ENCODE measurements around the gene TMEM132E.

The TMEM132E gene

GRCh38 chr17:34556384-34556783 lies 23.0 kb upstream of the TMEM132E start:
- Histone ChIP-seq H3K4ac (ENCODE audit: low read depth, low read length) (no peak overlapping the region), H4K5ac (ENCODE audit: low read length) (no peak overlapping the region), H3K4me2 (ENCODE audit: low read length) (no peak overlapping the region), H3K79me1 (ENCODE audit: low read length) (no peaks in the 10 kb centered on the region), H2BK5ac (ENCODE audit: low read length) (no peak overlapping the region), H3K27ac (ENCODE audit: low read depth, low read length) (no peak overlapping the region), H3K56ac (ENCODE audit: low read length) (no peak overlapping the region), H3K79me2 (ENCODE audit: control insufficient read depth, insufficient read depth, low read length) (no peaks in the 10 kb centered on the region), H2BK15ac (replicated peaks; ENCODE audit: low read depth) (no peak overlapping the region), H4K8ac (ENCODE audit: low read depth, low read length) (no peak overlapping the region), H2AK5ac (ENCODE audit: low read length) (no peak overlapping the region), H3K18ac (ENCODE audit: low read length) (no peak overlapping the region), H3K27me3 (ENCODE audit: insufficient read depth, low read length, poor library complexity) (no peaks in the 10 kb centered on the region), H3K23ac (ENCODE audit: low read length) (no peak overlapping the region), H3K4me3 (ENCODE audit: low read length) (no peak overlapping the region), H2BK120ac (ENCODE audit: low read depth, low read length) (no peak overlapping the region), H3K9ac (ENCODE audit: low read length) (no peak overlapping the region), H3K36me3 (ENCODE audit: control insufficient read depth, insufficient read depth, low read length) (no peaks in the 10 kb centered on the region), H3K4me1 (ENCODE audit: control insufficient read depth, low read depth, low read length) (no peaks in the 10 kb centered on the region)
- no CpG with 5 or more reads among the region's 4 CpGs for WGBS (ENCODE audit: extremely low coverage, insufficient coverage, low lambda C conversion rate)
- DNase-seq, result peak; percentile 90

- no peaks in the 10 kb centered on the region for H3K36me3 ChIP-seq (ENCODE audit: control insufficient read depth, insufficient read depth, low read length)
- no peak for DNase-seq
- no peak overlapping the region for H2BK15ac ChIP-seq (replicated peaks; ENCODE audit: low read depth)
- no peak overlapping the region for H2BK5ac ChIP-seq (ENCODE audit: low read length)
- no peaks in the 10 kb centered on the region for H3K79me2 ChIP-seq (ENCODE audit: control insufficient read depth, insufficient read depth, low read length)
- H3K4me1 ChIP-seq (ENCODE audit: control insufficient read depth, low read depth, low read length), result no peaks in the 10 kb centered on the region
- H3K56ac ChIP-seq (ENCODE audit: low read length), result no peak overlapping the region
- no peak overlapping the region for H4K8ac ChIP-seq (ENCODE audit: low read depth, low read length)
- H3K4ac ChIP-seq (ENCODE audit: low read depth, low read length), result no peak overlapping the region
- H4K5ac ChIP-seq (ENCODE audit: low read length), result no peak overlapping the region
- H3K4me2 ChIP-seq (ENCODE audit: low read length), result no peak overlapping the region
- H2BK120ac ChIP-seq (ENCODE audit: low read depth, low read length), result no peak overlapping the region
- no peak overlapping the region for H3K27ac ChIP-seq (ENCODE audit: low read depth, low read length)
- WGBS (ENCODE audit: extremely low coverage, insufficient coverage, low lambda C conversion rate), result no CpG with 5 or more reads among the region's 2 CpGs
- H3K23ac ChIP-seq (ENCODE audit: low read length), result no peak overlapping the region
- no peak overlapping the region for H3K9ac ChIP-seq (ENCODE audit: low read length)
- H3K79me1 ChIP-seq (ENCODE audit: low read length), result no peaks in the 10 kb centered on the region
- no peak overlapping the region for H3K18ac ChIP-seq (ENCODE audit: low read length)
- H3K27me3 ChIP-seq (ENCODE audit: insufficient read depth, low read length, poor library complexity), result no peaks in the 10 kb centered on the region
- H2AK5ac ChIP-seq (ENCODE audit: low read length), result no peak overlapping the region
- no peak overlapping the region for H3K4me3 ChIP-seq (ENCODE audit: low read length)
Measured at GRCh38 chr17:34556931-34557330, 22.5 kb upstream of the TMEM132E start.

- no peak for DNase-seq
- H3K79me2 ChIP-seq (ENCODE audit: control insufficient read depth, insufficient read depth, low read length), result no peaks in the 10 kb centered on the region
- no peak overlapping the region for H3K4me3 ChIP-seq (ENCODE audit: low read length)
- H3K4me1 ChIP-seq (ENCODE audit: control insufficient read depth, low read depth, low read length), result no peaks in the 10 kb centered on the region
- H4K8ac ChIP-seq (ENCODE audit: low read depth, low read length), result no peak overlapping the region
- H3K79me1 ChIP-seq (ENCODE audit: low read length), result no peaks in the 10 kb centered on the region
- H3K27me3 ChIP-seq (ENCODE audit: insufficient read depth, low read length, poor library complexity), result no peaks in the 10 kb centered on the region
- H3K4me2 ChIP-seq (ENCODE audit: low read length), result no peak overlapping the region
- H3K23ac ChIP-seq (ENCODE audit: low read length), result no peak overlapping the region
- no peak overlapping the region for H3K56ac ChIP-seq (ENCODE audit: low read length)
- H3K18ac ChIP-seq (ENCODE audit: low read length), result no peak overlapping the region
- H2BK15ac ChIP-seq (replicated peaks; ENCODE audit: low read depth), result no peak overlapping the region
- no peak overlapping the region for H2BK120ac ChIP-seq (ENCODE audit: low read depth, low read length)
- H4K5ac ChIP-seq (ENCODE audit: low read length), result no peak overlapping the region
- H3K9ac ChIP-seq (ENCODE audit: low read length), result no peak overlapping the region
- H3K4ac ChIP-seq (ENCODE audit: low read depth, low read length), result no peak overlapping the region
- H2BK5ac ChIP-seq (ENCODE audit: low read length), result no peak overlapping the region
- H3K27ac ChIP-seq (ENCODE audit: low read depth, low read length), result no peak overlapping the region
- no peak overlapping the region for H2AK5ac ChIP-seq (ENCODE audit: low read length)
- no CpG with 5 or more reads among the region's 2 CpGs for WGBS (ENCODE audit: extremely low coverage, insufficient coverage, low lambda C conversion rate)
- H3K36me3 ChIP-seq (ENCODE audit: control insufficient read depth, insufficient read depth, low read length), result no peaks in the 10 kb centered on the region
Measured at GRCh38 chr17:34561328-34561727, 18.1 kb upstream of the TMEM132E start.

DNA sequence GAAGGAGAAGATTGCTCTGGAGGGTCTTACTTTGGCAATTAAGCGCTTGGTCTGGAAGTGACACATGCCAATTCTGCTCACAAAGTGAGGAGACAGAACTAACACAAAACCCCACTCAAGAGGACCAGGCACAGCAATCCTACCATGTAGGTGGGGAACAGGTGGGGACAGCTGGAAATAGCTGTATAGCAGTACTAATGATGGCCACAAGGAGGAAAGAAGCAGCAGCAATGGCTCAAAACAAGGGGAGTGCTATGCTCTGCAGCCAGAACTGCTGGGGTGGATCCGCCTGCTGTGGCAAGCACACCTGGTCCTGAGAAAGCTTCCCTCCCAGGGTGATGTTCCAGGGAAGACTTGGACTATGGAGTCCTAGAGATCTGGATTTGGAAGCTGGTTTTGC lies 17.0 kb upstream of the TMEM132E start:
- H3K9ac ChIP-seq (ENCODE audit: low read length), result no peak overlapping the region
- no peak overlapping the region for H2AK5ac ChIP-seq (ENCODE audit: low read length)
- H3K79me1 ChIP-seq (ENCODE audit: low read length), result no peaks in the 10 kb centered on the region
- H2BK5ac ChIP-seq (ENCODE audit: low read length), result no peak overlapping the region
- H3K27me3 ChIP-seq (ENCODE audit: insufficient read depth, low read length, poor library complexity), result no peaks in the 10 kb centered on the region
- no CpG with 5 or more reads among the region's 2 CpGs for WGBS (ENCODE audit: extremely low coverage, insufficient coverage, low lambda C conversion rate)
- H3K79me2 ChIP-seq (ENCODE audit: control insufficient read depth, insufficient read depth, low read length), result no peaks in the 10 kb centered on the region
- H3K56ac ChIP-seq (ENCODE audit: low read length), result no peak overlapping the region
- no peak overlapping the region for H4K5ac ChIP-seq (ENCODE audit: low read length)
- no peaks in the 10 kb centered on the region for H3K4me1 ChIP-seq (ENCODE audit: control insufficient read depth, low read depth, low read length)
- H3K36me3 ChIP-seq (ENCODE audit: control insufficient read depth, insufficient read depth, low read length), result no peaks in the 10 kb centered on the region
- no peak overlapping the region for H3K4ac ChIP-seq (ENCODE audit: low read depth, low read length)
- H2BK15ac ChIP-seq (replicated peaks; ENCODE audit: low read depth), result no peak overlapping the region
- H3K18ac ChIP-seq (ENCODE audit: low read length), result no peak overlapping the region
- no peak overlapping the region for H2BK120ac ChIP-seq (ENCODE audit: low read depth, low read length)
- peak; percentile 55 for DNase-seq
- no peak overlapping the region for H4K8ac ChIP-seq (ENCODE audit: low read depth, low read length)
- no peak overlapping the region for H3K23ac ChIP-seq (ENCODE audit: low read length)
- H3K4me2 ChIP-seq (ENCODE audit: low read length), result no peak overlapping the region
- H3K27ac ChIP-seq (ENCODE audit: low read depth, low read length), result no peak overlapping the region
- H3K4me3 ChIP-seq (ENCODE audit: low read length), result no peak overlapping the region

GRCh38 chr17:34565713-34566112 lies 13.7 kb upstream of the TMEM132E start:
- no peak overlapping the region for H3K9ac ChIP-seq (ENCODE audit: low read length)
- no peaks in the 10 kb centered on the region for H3K4me1 ChIP-seq (ENCODE audit: control insufficient read depth, low read depth, low read length)
- no peak for DNase-seq
- WGBS (ENCODE audit: extremely low coverage, insufficient coverage, low lambda C conversion rate), result no CpG with 5 or more reads among the region's 1 CpG
- no peak overlapping the region for H3K4me3 ChIP-seq (ENCODE audit: low read length)
- no peaks in the 10 kb centered on the region for H3K27me3 ChIP-seq (ENCODE audit: insufficient read depth, low read length, poor library complexity)
- no peak overlapping the region for H3K18ac ChIP-seq (ENCODE audit: low read length)
- H3K36me3 ChIP-seq (ENCODE audit: control insufficient read depth, insufficient read depth, low read length), result no peaks in the 10 kb centered on the region
- H3K56ac ChIP-seq (ENCODE audit: low read length), result no peak overlapping the region
- H3K23ac ChIP-seq (ENCODE audit: low read length), result no peak overlapping the region
- H3K79me1 ChIP-seq (ENCODE audit: low read length), result no peaks in the 10 kb centered on the region
- no peak overlapping the region for H4K5ac ChIP-seq (ENCODE audit: low read length)
- no peak overlapping the region for H2BK15ac ChIP-seq (replicated peaks; ENCODE audit: low read depth)
- H3K4me2 ChIP-seq (ENCODE audit: low read length), result no peak overlapping the region
- H2AK5ac ChIP-seq (ENCODE audit: low read length), result no peak overlapping the region
- no peak overlapping the region for H2BK120ac ChIP-seq (ENCODE audit: low read depth, low read length)
- no peak overlapping the region for H4K8ac ChIP-seq (ENCODE audit: low read depth, low read length)
- H3K79me2 ChIP-seq (ENCODE audit: control insufficient read depth, insufficient read depth, low read length), result no peaks in the 10 kb centered on the region
- H3K27ac ChIP-seq (ENCODE audit: low read depth, low read length), result no peak overlapping the region
- no peak overlapping the region for H3K4ac ChIP-seq (ENCODE audit: low read depth, low read length)
- no peak overlapping the region for H2BK5ac ChIP-seq (ENCODE audit: low read length)

DNA sequence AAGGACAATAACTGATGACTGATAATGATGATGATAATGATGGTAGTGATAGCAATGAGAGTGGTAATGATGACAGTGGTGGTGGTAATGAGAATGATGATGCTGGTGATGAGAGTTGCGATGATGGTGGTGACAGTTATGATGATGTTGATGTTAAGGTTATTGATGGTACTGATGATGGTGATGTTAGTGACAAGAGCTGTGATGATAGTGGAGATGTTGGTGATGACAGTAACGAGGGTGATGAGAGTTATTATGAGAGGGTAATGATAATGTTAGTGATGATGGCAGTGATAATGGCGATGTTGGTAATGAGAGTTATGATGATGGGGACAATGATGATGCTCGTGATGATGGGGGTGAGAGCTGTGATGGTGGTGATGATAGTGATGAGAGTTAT lies 13.2 kb upstream of the TMEM132E start:
- H3K79me2 ChIP-seq (ENCODE audit: control insufficient read depth, insufficient read depth, low read length), result no peaks in the 10 kb centered on the region
- no peak overlapping the region for H2BK5ac ChIP-seq (ENCODE audit: low read length)
- no peak overlapping the region for H3K9ac ChIP-seq (ENCODE audit: low read length)
- no peak for DNase-seq
- 100% methylated on average over 4 of the region's 4 CpGs for WGBS (ENCODE audit: extremely low coverage, insufficient coverage, low lambda C conversion rate)
- H3K4me2 ChIP-seq (ENCODE audit: low read length), result no peak overlapping the region
- H3K36me3 ChIP-seq (ENCODE audit: control insufficient read depth, insufficient read depth, low read length), result no peaks in the 10 kb centered on the region
- H3K4me1 ChIP-seq (ENCODE audit: control insufficient read depth, low read depth, low read length), result no peaks in the 10 kb centered on the region
- H4K8ac ChIP-seq (ENCODE audit: low read depth, low read length), result no peak overlapping the region
- no peak overlapping the region for H3K23ac ChIP-seq (ENCODE audit: low read length)
- no peak overlapping the region for H3K18ac ChIP-seq (ENCODE audit: low read length)
- no peak overlapping the region for H2BK120ac ChIP-seq (ENCODE audit: low read depth, low read length)
- no peak overlapping the region for H2BK15ac ChIP-seq (replicated peaks; ENCODE audit: low read depth)
- no peak overlapping the region for H2AK5ac ChIP-seq (ENCODE audit: low read length)
- no peak overlapping the region for H3K56ac ChIP-seq (ENCODE audit: low read length)
- no peak overlapping the region for H3K4ac ChIP-seq (ENCODE audit: low read depth, low read length)
- no peaks in the 10 kb centered on the region for H3K27me3 ChIP-seq (ENCODE audit: insufficient read depth, low read length, poor library complexity)
- no peak overlapping the region for H3K4me3 ChIP-seq (ENCODE audit: low read length)
- no peak overlapping the region for H3K27ac ChIP-seq (ENCODE audit: low read depth, low read length)
- H3K79me1 ChIP-seq (ENCODE audit: low read length), result no peaks in the 10 kb centered on the region
- H4K5ac ChIP-seq (ENCODE audit: low read length), result no peak overlapping the region

Measured in mesendoderm (in vitro differentiated cells).